ACC112 (cell line): ENCODE data around the gene ARHGAP33.
A peak's percentile ranks its signal among the peaks of the same experiment; 100 is the strongest.

Source experiments
- H2AFZ ChIP-seq: fragments of 200-600 bp; sonication (generic); one replicate; pipeline ENCODE4 v1.6.0; 2017; ENCODE audit warnings: antibody characterized with exemption, low read length; ENCODE audit not compliant: unreplicated experiment
- H3K27ac ChIP-seq: fragments of 200-600 bp; sonication (generic); 2 replicates; pipeline ENCODE4 v1.5.1; 2014; ENCODE audit warnings: low read depth, mild to moderate bottlenecking, antibody characterized with exemption, low read length, moderate library complexity
- H3K27me3 ChIP-seq: fragments of 200-600 bp; sonication (generic); 2 replicates; pipeline ENCODE4 v1.6.1; 2014; ENCODE audit warnings: mild to moderate bottlenecking, antibody characterized with exemption, low read length, moderate library complexity, mixed read lengths; ENCODE audit not compliant: insufficient read depth
- H3K36me3 ChIP-seq: fragments of 200-600 bp; sonication (generic); 2 replicates; pipeline ENCODE4 v1.6.1; 2016; ENCODE audit warnings: mild to moderate bottlenecking, antibody characterized with exemption, low read length, moderate library complexity, mixed read lengths; ENCODE audit not compliant: insufficient read depth
- H3K4me1 ChIP-seq: fragments of 200-600 bp; sonication (generic); one replicate; pipeline ENCODE4 v1.6.1; 2016; ENCODE audit warnings: low read length, mixed read lengths; ENCODE audit not compliant: insufficient read depth, unreplicated experiment, control insufficient read depth
- H3K4me3 ChIP-seq: fragments of 200-600 bp; sonication (generic); 2 replicates; pipeline ENCODE4 v1.5.1; 2014; ENCODE audit warnings: mild to moderate bottlenecking, low read depth, low read length
- H3K79me2 ChIP-seq: fragments of 200-600 bp; sonication (generic); one replicate; pipeline ENCODE4 v1.6.0; 2016; ENCODE audit warnings: low read length; ENCODE audit not compliant: control insufficient read depth, unreplicated experiment, insufficient read depth

ARHGAP33 gene

GRCh38 chr19:35751839-35752745, 23.3 kb upstream of the ARHGAP33 start:
- Histone ChIP-seq H3K4me3 (no peak overlapping the region), H2AFZ (no peak overlapping the region), H3K27ac (no peak overlapping the region), H3K27me3 (no peaks in the 10 kb centered on the region), H3K4me1 (peaks cover 14% of the 10 kb centered on the region), H3K36me3 (no peaks in the 10 kb centered on the region), H3K79me2 (peaks cover 5% of the 10 kb centered on the region)

GRCh38 chr19:35752746-35753350, 22.5 kb upstream of the ARHGAP33 start:
- Histone ChIP-seq H3K27ac (no peak overlapping the region), H3K79me2 (peaks cover 5% of the 10 kb centered on the region), H3K4me1 (peaks cover 14% of the 10 kb centered on the region), H3K27me3 (no peaks in the 10 kb centered on the region), H3K4me3 (no peak overlapping the region), H2AFZ (no peak overlapping the region), H3K36me3 (no peaks in the 10 kb centered on the region)

GRCh38 chr19:35753634-35754369, 21.6 kb upstream of the ARHGAP33 start:
- Histone ChIP-seq H3K4me3 (no peak overlapping the region), H3K4me1 (peaks cover 13% of the 10 kb centered on the region), H2AFZ (no peak overlapping the region), H3K27ac (no peak overlapping the region), H3K27me3 (no peaks in the 10 kb centered on the region), H3K36me3 (no peaks in the 10 kb centered on the region), H3K79me2 (peaks cover 5% of the 10 kb centered on the region)

DNA sequence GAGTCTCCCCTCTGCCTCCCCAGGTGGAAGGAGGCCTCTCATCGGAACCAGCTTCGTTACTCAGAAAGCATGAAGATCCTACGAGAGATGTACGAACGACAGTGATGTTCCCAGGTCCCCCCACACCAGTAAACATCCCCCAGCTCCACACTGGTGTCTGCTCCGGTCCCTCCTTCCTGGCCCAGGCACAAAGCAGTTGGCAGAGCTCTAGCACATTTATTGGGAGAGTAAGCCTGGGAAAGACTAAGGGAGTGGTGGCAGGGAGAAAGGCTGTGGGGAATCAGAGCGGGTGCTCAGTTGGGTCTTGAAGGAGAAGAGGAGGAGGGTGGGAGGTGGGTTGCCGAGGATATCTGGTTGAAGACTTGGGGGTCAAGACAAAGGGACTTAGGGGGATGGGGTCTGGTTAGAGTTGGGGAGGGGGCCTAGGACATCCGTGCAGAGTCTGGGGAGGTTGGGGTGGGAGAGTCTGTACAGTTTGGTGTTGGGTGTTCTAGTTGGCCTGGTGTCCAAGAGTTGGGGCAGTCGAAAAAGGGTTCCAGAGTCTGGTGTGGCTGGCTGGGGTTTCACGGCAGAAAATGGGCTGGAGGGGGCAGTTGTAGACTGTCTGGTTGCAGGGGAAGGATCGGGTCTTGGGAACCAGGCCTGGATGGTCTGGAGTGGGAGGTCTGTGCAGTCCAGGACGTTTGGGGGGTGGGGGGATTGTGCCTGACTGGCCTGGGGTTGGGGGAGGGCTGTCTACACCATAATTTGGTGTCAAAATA, 20.8 kb upstream of the ARHGAP33 start:
- H3K27me3 ChIP-seq = no peaks in the 10 kb centered on the region
- H3K27ac ChIP-seq = peak overlapping the region; percentile 72
- H3K36me3 ChIP-seq = no peaks in the 10 kb centered on the region
- H3K4me1 ChIP-seq = peaks cover 18% of the 10 kb centered on the region
- H3K79me2 ChIP-seq = peaks cover 8% of the 10 kb centered on the region
- H2AFZ ChIP-seq = no peak overlapping the region
- H3K4me3 ChIP-seq = peak overlapping the region; percentile 93

DNA sequence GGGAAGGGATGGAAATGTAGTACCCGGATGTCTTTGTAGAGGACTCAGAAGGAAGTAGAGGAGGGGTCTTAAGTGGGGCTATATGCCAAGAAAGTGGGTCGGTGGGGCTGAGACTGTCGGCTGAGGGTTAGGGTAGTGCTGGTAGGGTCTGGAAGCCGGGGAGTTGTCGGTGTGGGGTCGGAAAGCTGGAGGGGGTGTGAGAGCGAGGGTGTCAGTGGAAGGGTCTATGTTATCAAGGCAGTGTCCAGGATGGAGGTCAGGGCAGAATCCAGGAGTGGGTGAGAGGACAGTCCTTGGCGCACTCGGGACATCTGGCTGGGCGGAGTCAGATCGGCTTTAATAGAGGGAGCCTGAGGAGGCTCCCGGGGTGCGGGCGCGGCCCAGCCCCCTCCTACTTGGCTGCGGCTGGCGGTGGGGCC, 20.2 kb upstream of the ARHGAP33 start:
- H3K79me2 ChIP-seq = peaks cover 12% of the 10 kb centered on the region
- H3K36me3 ChIP-seq = no peaks in the 10 kb centered on the region
- H3K4me3 ChIP-seq = peak overlapping the region; percentile 93
- peaks cover 18% of the 10 kb centered on the region for H3K4me1 ChIP-seq
- H2AFZ ChIP-seq = peak overlapping the region; percentile 25
- H3K27ac ChIP-seq = peak overlapping the region; percentile 72
- no peaks in the 10 kb centered on the region for H3K27me3 ChIP-seq

DNA sequence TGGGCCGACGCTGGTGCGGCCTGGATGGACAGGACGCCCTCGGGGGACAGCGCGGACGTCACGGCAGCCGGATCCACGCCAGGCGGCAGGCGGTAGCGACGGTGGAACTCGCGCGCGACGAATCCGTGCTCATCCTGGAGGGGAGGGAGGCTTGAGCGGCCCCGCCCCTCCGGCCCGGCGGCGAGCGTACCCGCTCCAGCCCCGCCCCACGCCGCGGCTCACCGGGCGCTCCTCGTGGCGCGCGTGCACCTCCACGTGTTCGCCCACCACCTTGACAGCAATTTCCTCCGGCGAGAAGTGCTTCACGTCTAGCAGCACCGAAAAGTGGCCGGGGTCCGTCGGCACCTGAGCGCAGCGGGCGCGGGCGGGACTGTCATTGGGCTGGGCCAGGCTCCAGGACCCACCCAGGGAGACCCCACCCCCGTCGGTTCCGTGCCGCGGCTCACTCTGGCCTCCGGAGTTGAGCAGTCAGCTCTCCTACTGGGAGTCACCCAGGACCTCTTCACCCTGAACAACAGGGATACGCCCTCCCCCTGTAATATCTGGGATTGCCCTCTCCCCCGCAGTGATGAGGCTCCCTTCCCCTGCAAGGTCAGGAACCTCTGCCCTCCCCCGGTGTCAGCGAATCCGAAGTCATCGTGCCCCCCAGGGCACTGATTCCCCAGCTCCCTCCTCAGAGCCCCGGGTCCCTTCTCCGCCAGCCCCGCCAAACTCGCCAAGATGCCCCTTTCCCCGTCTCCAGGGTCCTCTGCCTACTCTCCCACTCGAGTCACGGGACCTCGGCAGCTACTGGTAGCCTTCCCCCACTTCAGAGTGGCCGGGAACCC, 19.6 kb upstream of the ARHGAP33 start:
- peak overlapping the region; percentile 95 for H3K27ac ChIP-seq
- 0 out of 2 replicates have a peak, but pooled peaks cover 3% of the 10 kb centered on the region for H3K36me3 ChIP-seq
- H3K79me2 ChIP-seq = peaks cover 12% of the 10 kb centered on the region
- H3K27me3 ChIP-seq = no peaks in the 10 kb centered on the region
- H2AFZ ChIP-seq = peak overlapping the region; percentile 25
- peak overlapping the region; percentile 93 for H3K4me3 ChIP-seq
- peaks cover 18% of the 10 kb centered on the region for H3K4me1 ChIP-seq

DNA sequence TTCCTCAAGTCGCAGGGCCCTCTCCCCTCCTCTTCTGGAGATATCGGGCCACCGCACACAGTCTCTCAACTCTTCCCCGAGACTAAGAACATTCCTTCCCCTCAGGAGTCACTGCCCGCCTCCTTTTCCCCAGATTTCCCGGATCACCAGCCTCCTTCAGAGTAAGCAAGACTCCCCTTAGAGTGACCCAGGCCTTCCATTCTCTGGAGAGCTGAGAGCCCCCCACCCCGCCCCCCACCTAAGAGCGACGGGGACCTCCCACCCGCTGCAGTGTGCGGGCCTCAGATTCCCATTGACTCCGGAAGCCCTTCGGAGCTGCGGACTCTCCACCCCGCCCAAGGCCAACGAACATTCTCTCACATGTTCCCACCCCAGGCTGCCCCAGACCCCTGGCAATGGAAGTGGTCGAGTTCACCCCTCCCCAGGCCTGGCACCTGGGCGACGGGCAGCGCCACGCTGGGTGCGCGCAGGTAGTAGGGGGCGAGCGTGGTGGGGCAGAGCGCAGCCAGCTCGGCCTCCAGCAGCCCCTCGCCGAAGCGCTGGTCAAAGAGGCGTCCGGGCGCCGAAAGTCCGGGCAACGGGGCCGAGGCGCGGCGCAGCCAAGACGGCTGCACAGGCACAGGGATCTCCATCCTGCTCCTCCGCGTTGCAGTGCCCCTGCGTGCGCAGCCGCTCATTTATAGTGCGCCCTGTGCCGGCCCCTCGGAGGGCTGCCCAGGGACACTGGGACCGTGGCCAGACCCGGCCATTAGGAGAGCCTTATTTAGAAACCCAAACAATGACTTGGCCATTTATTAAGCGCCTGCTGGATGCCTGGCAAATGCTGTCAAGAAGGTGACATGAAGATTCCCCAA, 18.8 kb upstream of the ARHGAP33 start, which contains the start of gene HSPB6:
Gene HSPB6 (minus strand): TSS at position 653 of the 854 bp plus-strand sequence. CDS start 21 bp downstream, at position 632.
- H3K79me2 ChIP-seq = peaks cover 12% of the 10 kb centered on the region
- 0 out of 2 replicates have a peak, but pooled peaks cover 6% of the 10 kb centered on the region for H3K36me3 ChIP-seq
- H3K4me3 ChIP-seq = peak within 1 kb of the TSS; percentile 93
- H3K27ac ChIP-seq = peak within 1 kb of the TSS; percentile 95
- peaks cover 22% of the 10 kb centered on the region for H3K4me1 ChIP-seq
- no peaks in the 10 kb centered on the region for H3K27me3 ChIP-seq
- peak within 1 kb of the TSS; percentile 14 for H2AFZ ChIP-seq

- 0 out of 2 replicates have a peak, but pooled peaks cover 6% of the 10 kb centered on the region for H3K36me3 ChIP-seq
- peaks cover 12% of the 10 kb centered on the region for H3K79me2 ChIP-seq
- H3K4me3 ChIP-seq = peak overlapping the region; percentile 93
- no peak overlapping the region for H2AFZ ChIP-seq
- peaks cover 22% of the 10 kb centered on the region for H3K4me1 ChIP-seq
- H3K27me3 ChIP-seq = no peaks in the 10 kb centered on the region
- H3K27ac ChIP-seq = peak overlapping the region; percentile 95
Observed at GRCh38 chr19:35757231-35757748, 18.1 kb upstream of the ARHGAP33 start.
